Measurements from ENCODE around the gene ENOX2. TPM values are rescaled to one million over a fixed set of nuclear protein-coding genes. Genes with fewer than 3 reads are reported as not detected.

ENOX2 gene
- total RNA-seq, 1 experiment from 2014 or later = 21.4 TPM

- Histone ChIP-seq H2AFZ (no peak overlapping the region), H3K36me3 (ENCODE audit: low read depth) (no peaks in the 10 kb centered on the region; the same call in 1 of the 2 replicates), H3K4me2 (no peak overlapping the region), H3F3A (ENCODE audit: insufficient read depth, low read depth) (0 out of 2 replicates have a peak, but pooled peaks cover 4% of the 10 kb centered on the region), H3K4me1 (replicated peaks; ENCODE audit: insufficient read depth) (no peaks in the 10 kb centered on the region), H3K4me3 (no peak overlapping the region), H3K9me3 (ENCODE audit: insufficient read depth, low read depth) (no peaks in the 10 kb centered on the region), H3K9me2 (ENCODE audit: insufficient read depth) (no peaks in the 10 kb centered on the region; the same call in none of the 2 replicates), H3K27ac (no peak overlapping the region), H3K27me3 (ENCODE audit: insufficient read depth, low read depth) (no peaks in the 10 kb centered on the region), H4K20me1 (ENCODE audit: insufficient read depth) (no peaks in the 10 kb centered on the region), H3K79me2 (ENCODE audit: low read depth) (no peaks in the 10 kb centered on the region; the same call in 1 of the 2 replicates)
- DNase-seq = no peak
- intact Hi-C loops (cut with micrococcal nuclease; ENCODE audit: unreplicated experiment) = no loop called here
- TF ChIP-seq CTCF (conservative IDR thresholded peaks at IDR 0.05) = no peak
- no peak for TF ChIP-seq EZH2 (IDR thresholded peaks at IDR 0.05; ENCODE audit: low read depth)
- ChIA-PET CTCF (no interaction called here), POLR2A (ENCODE audit: unreplicated experiment) (no interaction called here)
- BruUV-seq (replicated peaks) = no TSS peak
Observed at GRCh38 chrX:130848763-130849162, 54.2 kb downstream of the ENOX2 start.

- ChIA-PET POLR2A (ENCODE audit: unreplicated experiment) (no interaction called here), CTCF (no interaction called here)
Observed at GRCh38 chrX:130846746-130847145, 56.3 kb downstream of the ENOX2 start.

GRCh38 chrX:130841776-130842175 lies 61.2 kb downstream of the ENOX2 start:
- ChIA-PET CTCF (no interaction called here), POLR2A (ENCODE audit: unreplicated experiment) (no interaction called here)
- Histone ChIP-seq H2AFZ (no peak overlapping the region), H3K27me3 (ENCODE audit: insufficient read depth, low read depth) (no peaks in the 10 kb centered on the region), H3K9me3 (ENCODE audit: insufficient read depth, low read depth) (no peaks in the 10 kb centered on the region), H3K79me2 (ENCODE audit: low read depth) (no peaks in the 10 kb centered on the region; the same call in 1 of the 2 replicates), H3K4me1 (replicated peaks; ENCODE audit: insufficient read depth) (no peaks in the 10 kb centered on the region), H3K36me3 (ENCODE audit: low read depth) (no peaks in the 10 kb centered on the region), H3F3A (ENCODE audit: insufficient read depth, low read depth) (no peaks in the 10 kb centered on the region), H4K20me1 (ENCODE audit: insufficient read depth) (no peaks in the 10 kb centered on the region; the same call in 1 of the 2 replicates), H3K4me3 (no peak overlapping the region), H3K9me2 (ENCODE audit: insufficient read depth) (no peaks in the 10 kb centered on the region; the same call in 1 of the 2 replicates), H3K27ac (no peak overlapping the region), H3K4me2 (no peak overlapping the region)
- no peak for DNase-seq
- no TSS peak for BruUV-seq (replicated peaks)
- no peak for TF ChIP-seq EZH2 (IDR thresholded peaks at IDR 0.05; ENCODE audit: low read depth)
- TF ChIP-seq CTCF (conservative IDR thresholded peaks at IDR 0.05) = no peak
- intact Hi-C loops (cut with micrococcal nuclease; ENCODE audit: unreplicated experiment) = no loop called here

More at GRCh38 chrX:130846746-130847145, 56.3 kb downstream of the ENOX2 start:
- no peaks in the 10 kb centered on the region for H3K27me3 ChIP-seq (ENCODE audit: insufficient read depth, low read depth)
- intact Hi-C loops (cut with micrococcal nuclease; ENCODE audit: unreplicated experiment) = no loop called here
- H3K4me2 ChIP-seq = no peak overlapping the region
- 0 out of 2 replicates have a peak, but pooled peaks cover 4% of the 10 kb centered on the region for H3F3A ChIP-seq (ENCODE audit: insufficient read depth, low read depth)
- H3K36me3 ChIP-seq (ENCODE audit: low read depth) = no peaks in the 10 kb centered on the region; the same call in 1 of the 2 replicates
- DNase-seq = no peak
- no peak overlapping the region for H2AFZ ChIP-seq
- H3K27ac ChIP-seq = no peak overlapping the region
- no peaks in the 10 kb centered on the region for H3K9me3 ChIP-seq (ENCODE audit: insufficient read depth, low read depth)
- TF ChIP-seq EZH2 (IDR thresholded peaks at IDR 0.05; ENCODE audit: low read depth) (no peak), CTCF (conservative IDR thresholded peaks at IDR 0.05) (no peak)
- no peaks in the 10 kb centered on the region; the same call in 1 of the 2 replicates for H3K79me2 ChIP-seq (ENCODE audit: low read depth)
- H3K4me3 ChIP-seq = no peak overlapping the region
- no peaks in the 10 kb centered on the region for H3K4me1 ChIP-seq (replicated peaks; ENCODE audit: insufficient read depth)
- no peaks in the 10 kb centered on the region; the same call in 1 of the 2 replicates for H4K20me1 ChIP-seq (ENCODE audit: insufficient read depth)
- no TSS peak for BruUV-seq (replicated peaks)
- H3K9me2 ChIP-seq (ENCODE audit: insufficient read depth) = no peaks in the 10 kb centered on the region; the same call in none of the 2 replicates

Measured in PC-9 (cell line).